ENCODE measurements around the gene ITGA1.
"Not testable (repeated sequence)": the region's sequence is repeated elsewhere in the genome, so short reads cannot be mapped to it uniquely, and the experiment has no call there.

ITGA1 gene

DNA sequence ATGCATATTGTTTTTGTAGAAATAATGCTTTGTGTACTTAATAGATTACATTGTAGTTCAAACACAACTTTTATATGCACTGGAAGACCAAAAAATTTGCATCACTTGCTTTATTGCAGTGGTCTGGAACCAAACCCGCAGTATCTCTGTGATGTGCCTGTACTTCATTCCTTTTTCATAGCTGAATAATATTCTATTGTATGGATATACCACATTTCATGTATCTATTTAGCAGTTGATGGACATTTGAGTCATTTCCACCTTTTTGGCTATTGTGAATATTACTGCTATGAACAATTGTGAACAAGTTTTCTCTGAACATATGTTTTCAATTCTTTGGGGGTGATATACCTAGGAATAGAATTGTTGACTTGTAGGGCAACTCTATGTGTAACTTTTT lies 40.1 kb downstream of the ITGA1 start:
- no peak for DNase-seq (ENCODE audit: low read depth in 2 of 3, low spot score in 1 of 3)

DNA sequence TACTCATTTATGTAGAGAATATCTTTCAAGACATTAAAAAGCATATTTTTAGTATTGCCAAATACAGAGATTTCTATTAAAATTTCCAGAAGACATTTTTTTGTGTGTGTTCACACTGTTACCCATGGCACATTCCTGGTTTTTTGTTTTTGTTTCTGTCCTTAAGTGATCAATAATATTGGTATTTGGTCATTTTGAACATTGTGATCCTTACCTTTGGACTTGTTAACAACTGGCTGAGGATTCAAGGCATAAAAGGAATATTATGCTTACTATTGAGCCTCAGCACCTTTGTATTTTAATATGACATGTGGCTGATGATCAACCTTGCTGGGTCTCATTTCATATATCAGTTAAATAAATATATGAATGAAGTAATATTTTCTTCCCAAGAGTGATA lies 41.9 kb downstream of the ITGA1 start:
- no peak for DNase-seq (ENCODE audit: low read depth in 2 of 3, low spot score in 1 of 3)

DNA sequence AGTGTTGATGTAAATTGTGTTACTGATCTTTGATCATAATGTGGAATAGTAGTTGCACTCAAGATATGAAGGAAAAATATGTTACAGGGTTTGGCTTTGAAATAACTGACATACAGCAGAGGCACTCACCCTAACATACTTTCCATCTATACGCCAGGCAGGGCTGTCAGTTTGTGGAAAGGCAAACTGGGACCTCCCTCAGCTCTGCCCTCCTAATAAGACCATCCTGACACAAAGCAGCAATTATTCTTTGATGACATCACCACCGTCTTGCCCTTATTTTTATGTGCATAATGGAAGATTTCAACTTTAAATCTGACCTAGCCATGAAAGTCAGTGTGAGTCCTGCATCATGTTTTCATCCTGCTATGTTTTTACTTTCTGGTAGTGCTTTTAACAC lies 42.9 kb downstream of the ITGA1 start:
- no peak for DNase-seq (ENCODE audit: low read depth in 2 of 3, low spot score in 1 of 3)

DNA sequence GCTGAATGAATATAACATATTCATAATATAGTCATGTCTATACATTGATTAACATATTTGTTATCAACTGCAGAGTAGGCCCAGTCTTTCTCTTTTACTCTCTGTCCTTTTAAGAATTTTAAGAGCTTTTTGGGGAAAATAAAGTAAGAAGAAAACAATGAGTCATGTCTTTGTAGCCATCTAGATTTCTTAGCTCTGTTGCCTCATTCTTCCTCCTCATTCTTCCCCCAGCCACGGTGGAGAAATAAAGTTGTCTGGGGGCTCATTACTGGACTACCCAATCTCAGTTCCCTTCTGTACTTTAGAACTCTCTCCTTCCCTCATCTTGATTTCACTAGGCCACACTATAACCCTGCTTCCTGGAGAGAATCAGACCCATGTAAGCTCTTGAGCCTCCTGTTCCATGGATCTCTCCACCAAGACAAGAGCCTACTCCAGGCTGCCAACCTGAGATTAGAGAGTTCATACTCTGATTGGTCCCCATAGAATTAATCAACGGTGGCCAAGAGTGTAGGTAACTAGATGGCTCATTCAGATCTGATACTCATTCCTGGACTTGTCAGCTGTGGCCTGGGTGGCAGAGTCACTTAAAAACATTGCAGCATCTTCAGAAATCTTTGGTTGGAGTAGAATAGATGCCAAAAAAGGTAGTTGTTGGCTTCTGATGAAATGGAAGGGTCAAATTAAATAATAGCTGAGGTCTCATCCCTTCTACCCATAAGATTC lies 44.2 kb downstream of the ITGA1 start:
- DNase-seq (ENCODE audit: low read depth in 2 of 3, low spot score in 1 of 3): no peak

DNA sequence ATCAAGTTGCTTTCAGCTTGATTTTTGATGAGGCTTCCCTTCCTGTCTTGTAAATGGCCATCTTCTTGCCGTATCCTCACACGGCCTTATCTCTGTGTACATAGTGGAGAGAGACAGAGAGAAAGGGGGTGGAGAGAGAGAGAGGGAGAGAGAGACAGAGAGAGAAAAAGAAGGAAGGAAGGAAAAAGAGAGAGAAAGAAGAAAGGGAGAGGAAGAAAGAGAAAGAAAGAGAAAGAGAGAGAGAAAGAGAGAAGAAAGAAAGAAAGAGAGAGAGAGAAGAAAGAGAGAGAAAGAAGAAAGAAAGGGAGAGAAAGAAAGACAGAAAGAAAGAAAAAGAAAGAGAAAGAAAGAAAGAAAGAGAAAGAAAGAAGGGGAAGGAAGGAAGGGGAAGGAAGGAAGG lies 46.6 kb downstream of the ITGA1 start:
- no peak for DNase-seq (ENCODE audit: low read depth in 2 of 3, low spot score in 1 of 3)

DNA sequence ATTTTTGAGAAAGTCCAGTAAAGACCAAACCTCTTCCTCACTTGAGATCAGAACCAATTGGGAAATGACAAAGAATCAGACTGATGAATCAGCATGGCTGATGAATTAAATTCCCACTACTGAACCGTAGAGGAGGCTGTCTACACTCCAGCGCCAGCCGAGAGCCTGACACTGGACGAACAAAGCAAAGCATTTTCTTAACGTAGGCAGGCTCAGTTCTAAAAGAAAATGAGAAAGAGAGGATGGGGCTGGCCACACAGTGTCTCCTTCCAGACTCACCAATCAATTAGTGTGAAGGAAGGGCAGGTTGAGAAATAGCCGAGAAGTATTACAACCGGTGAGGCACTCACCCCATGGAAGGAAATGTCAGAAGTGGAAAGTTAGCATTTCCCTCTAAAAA lies 49.4 kb downstream of the ITGA1 start:
- DNase-seq (ENCODE audit: low read depth in 2 of 3, low spot score in 1 of 3): no peak

DNA sequence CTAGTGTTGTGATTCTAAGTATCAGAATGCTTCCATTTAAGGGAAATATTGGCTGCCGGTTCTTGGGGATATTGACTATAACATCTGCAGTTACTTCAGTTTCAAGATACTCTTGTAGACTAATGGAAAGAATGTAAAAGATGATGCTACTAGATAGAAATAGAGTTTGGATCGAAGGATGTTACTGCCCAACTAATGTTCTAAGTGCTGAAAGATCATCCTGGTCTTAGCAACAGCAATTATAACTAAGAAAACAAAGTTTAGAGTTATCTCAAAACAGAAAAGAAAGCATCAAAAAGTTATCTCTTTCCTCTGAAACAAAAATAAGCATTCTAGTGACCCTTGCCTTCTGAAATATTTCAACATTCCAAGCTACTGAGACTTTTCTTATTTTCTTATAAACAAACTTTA lies 49.9 kb downstream of the ITGA1 start:
- no peak for DNase-seq (ENCODE audit: low read depth in 2 of 3, low spot score in 1 of 3)

DNA sequence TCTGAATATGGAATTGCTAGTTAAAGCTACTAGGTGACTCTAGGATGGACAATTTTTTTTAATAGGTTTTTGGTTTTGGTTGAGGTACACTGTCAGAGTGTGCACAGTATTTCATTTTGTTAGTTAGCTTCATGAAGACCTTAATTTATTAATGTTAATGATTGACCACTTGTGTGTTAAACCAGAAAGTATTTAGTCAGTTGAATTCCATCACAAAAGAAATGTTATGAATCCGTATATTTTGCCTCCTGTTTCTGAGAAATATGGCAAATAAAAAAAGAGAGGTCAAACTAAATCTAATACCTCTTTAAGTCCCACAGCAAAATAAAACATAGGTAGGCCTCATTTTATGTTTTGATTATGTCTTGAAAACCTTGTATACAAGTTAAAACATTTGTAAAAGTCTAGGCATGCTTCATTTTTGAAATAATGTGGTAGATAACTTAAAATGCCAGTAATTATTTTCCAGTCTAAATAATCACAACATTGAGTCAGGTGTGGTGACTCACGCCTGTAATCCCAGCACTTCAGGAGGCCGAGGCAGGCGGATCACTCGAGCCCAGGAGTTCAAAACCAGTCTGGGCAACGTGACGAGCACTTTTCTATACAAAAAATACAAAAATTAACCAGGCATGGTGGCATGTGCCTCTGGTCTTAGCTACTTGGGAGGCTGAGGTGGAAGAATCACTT lies 50.8 kb downstream of the ITGA1 start:
- no peak for DNase-seq (ENCODE audit: low read depth in 2 of 3, low spot score in 1 of 3)

DNA sequence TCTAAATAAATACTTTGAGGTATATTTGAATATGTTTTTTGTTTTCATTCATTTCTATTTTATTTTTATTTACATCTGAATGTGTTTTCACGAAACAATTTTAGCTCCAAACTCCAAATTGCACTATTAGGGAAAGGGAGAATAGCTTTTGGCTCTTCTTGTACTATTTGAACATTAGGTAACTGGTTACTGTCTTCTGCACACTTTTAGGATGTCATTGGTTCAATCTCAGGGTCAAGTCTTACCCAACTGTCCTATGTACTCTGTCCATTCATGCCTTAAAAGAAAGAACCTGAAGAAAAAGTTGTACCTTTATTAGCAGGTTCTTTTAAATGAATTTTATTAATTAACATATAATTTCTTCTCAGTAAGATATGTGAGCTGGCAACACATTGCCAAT lies 51.6 kb downstream of the ITGA1 start:
- DNase-seq (ENCODE audit: low read depth in 2 of 3, low spot score in 1 of 3): no peak

DNA sequence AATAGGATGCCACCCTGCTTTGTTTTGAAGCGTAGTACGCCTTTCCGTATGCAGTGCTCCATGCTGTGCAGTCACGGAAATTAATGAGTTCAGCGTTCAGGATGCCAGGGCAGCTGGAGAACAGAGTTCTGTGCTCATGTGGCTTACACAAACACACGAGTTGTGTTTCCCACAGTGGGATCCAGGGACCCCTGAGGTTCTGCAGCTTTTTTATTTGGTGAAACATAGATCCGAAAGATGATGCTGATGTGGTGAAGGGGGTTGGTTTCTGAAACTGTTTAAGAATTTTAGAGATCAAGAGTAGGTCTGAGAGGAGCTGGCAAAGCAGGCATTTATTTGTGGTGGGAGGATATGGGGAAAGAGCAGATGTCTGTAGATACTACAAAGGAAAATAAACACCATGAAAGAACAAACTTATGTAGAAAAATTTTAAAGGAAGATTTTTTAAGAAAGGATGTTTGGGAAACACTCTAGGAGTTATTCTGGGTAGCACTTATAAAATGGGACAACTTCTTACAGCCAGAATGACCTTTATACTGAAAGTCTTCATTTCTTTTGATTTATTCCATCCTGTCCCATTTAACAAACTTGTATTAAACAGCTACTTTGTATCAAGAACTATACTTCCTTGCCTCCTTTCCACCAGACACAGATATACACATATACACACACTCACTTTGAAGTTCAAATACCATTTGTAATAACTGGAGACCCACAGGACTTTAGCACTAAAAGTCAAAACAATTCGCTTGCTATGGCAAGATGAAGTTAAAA lies 52.7 kb downstream of the ITGA1 start:
- DNase-seq (ENCODE audit: low read depth in 2 of 3, low spot score in 1 of 3): no peak

DNA sequence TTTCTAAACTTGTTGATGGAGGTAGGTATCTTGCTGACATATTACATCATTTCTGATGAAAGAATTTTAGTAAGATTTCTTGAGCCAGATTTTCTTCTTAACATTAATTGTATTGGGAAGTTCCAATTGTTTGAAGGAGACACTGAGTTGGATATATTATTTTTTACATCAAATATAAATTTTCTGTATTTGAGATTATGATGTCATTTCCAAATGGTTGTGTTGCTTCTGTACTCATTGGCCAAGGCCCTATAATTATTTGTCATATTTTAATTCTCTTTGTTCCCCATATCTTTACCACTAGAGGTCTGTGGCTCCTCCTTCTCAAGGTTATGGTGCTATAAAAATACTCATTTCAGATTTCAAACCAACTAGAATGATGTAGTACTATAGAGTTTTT lies 53.4 kb downstream of the ITGA1 start:
- DNase-seq (ENCODE audit: low read depth in 2 of 3, low spot score in 1 of 3): no peak

DNA sequence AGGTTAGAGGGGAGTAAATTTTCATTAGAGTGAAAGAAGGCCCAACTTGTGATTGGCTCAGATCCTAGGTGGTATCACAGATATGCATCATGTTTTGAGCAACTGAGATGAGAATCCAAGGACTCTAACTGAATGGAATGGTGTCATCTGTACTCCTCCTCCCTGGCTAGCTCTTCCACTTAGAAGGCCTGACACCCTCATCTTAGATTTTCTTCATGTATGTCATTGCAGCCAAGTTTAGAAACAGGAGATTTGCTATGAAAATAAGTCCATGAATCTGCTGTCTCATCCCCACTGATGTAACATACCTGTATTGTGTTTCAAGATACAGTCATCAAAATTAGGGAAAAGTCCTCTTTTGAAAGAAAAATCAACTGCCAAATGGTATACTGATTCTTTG lies 54.4 kb downstream of the ITGA1 start:
- DNase-seq (ENCODE audit: low read depth in 2 of 3, low spot score in 1 of 3): no peak

DNA sequence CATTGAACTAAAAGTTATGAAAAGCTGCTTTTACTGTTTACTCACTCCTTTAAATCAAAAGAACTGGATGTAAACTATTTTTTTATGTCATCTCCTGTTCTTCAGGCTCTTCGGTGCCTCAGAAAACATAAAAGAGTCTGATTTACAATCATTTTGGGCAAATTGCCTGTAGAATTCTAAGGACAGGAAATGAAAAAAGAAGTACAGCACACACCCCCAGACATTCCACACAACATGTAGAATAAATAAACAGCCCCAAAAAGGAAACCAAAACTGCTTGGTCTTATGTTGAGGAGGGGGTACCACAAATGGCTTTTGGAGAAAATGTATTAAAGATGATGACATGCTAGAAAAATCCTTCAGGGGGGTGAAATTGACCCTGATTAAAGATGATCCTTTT lies 57.2 kb downstream of the ITGA1 start:
- DNase-seq (ENCODE audit: low read depth in 2 of 3, low spot score in 1 of 3): no peak

DNA sequence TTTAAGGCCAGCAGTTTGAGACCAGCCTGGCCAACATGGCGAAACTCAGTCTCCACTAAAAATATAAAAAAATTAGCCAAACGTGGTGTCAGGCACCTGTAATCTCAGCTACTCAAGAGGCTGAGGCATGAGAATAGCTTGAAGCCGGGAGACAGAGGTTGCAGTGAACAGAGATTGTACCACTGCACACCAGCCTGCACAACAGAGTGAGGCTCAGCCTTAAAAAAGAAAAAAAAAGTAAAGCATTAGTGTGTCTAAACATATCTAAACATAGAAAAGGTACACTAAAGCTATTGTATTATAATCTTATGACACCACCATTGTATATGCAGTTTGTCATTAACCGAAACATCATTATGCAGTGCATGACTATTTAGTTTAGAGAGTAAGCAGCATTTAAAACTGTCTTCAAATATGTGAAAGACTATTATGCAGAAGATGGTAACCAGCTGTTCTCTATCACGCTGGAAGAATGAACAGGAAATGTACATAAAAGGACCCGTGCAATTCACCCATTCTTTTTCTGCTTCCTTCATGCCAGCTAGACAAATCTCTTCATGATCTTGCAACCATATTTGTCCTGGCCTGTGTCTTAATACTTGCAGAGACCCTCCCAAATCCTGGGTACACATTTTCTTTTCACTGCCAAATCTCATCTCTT lies 58.6 kb downstream of the ITGA1 start:
- DNase-seq (ENCODE audit: low read depth in 2 of 3, low spot score in 1 of 3): no peak

DNA sequence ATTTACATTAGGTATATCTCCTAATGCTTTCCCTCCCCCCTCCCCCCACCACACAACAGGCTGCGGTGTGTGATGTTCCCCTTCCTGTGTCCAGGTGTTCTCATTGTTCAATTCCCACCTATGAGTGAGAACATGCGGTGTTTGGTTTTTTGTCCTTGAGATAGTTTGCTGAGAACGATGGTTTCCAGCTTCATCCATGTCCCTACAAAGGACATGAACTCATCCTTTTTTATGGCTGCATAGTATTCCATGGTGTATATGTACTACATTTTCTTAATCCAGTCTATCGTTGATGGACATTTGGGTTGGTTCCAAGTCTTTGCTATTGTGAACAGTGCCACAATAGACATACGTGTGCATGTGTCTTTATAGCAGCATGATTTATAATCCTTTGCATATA lies 61.0 kb downstream of the ITGA1 start:
- not testable (repeated sequence) for DNase-seq (ENCODE audit: low read depth in 2 of 3, low spot score in 1 of 3)

DNA sequence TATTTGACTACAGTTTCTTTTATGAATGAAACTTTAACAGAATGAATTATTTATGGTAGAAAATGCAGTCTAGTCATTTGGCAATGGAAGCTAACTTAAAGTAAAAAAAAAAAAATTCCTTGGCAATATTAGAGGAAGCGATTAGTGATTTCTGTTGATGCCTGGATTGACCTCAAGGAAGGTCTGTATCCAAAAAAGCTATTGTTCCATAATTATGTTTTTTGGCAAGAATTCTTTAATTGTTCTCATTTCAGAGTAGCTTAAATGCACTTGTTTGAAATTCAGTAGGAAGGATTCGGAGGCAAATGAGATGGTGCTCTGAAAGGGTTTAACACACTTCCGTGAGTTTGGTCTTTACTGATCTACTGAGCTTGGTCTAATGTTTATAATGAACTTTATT lies 61.8 kb downstream of the ITGA1 start:
- no peak for DNase-seq (ENCODE audit: low read depth in 2 of 3, low spot score in 1 of 3)

DNA sequence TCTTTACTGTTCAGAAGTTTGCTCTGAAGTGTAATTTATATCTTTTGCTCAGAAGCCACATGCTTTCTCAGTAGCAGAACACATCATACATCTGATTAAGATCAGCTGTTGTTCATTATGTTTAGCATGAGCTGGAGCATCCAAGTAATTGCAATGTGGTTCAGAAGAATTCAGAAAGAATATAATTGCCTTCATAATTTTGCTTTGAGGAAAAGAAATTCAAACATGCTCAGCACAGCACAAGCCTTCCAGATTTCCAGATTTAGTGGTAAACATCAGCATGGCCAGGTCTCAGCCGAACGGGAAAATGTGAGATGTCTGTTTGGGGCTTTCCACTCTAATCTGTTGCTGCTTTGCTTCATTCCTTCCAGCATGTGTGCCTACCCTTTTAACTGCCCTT lies 65.9 kb downstream of the ITGA1 start:
- no peak for DNase-seq (ENCODE audit: low read depth in 2 of 3, low spot score in 1 of 3)

DNA sequence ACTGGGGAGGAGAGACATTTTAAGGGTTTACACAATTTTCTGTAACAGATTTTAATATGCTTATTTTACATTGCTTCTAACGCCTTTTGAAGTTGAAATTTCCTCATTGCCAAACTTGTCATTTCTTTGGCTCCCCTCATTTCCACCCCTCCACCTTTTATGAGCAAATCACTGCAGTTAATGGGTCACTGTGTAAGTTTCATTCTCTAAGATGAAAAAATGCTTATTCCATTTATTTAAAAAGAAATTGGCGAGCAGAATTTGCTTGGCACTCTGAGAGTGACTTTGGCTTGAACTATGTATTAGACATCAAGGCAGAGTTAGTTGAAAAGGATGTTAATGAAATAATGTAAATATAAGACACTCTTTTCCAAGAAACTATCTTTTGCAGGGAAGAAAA lies 66.6 kb downstream of the ITGA1 start:
- DNase-seq (ENCODE audit: low read depth in 2 of 3, low spot score in 1 of 3): no peak

DNA sequence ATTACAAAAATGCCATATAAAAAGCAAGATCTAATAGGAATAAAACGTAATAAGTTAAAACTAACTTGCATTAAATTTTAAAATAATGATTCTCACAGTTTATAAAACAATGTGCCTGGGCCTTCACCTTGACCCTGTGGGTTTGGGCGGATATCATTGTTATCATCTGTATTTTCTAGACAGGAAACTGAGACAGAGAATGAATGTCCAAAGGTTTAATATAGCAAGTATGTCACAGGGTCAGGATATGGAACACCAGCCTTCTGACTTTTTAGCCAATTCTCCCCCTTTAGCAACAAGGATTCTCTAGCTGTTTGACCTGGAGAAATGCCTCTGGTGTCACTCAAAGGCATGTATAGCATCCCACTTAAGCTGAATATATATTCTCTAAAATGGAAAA lies 67.2 kb downstream of the ITGA1 start:
- DNase-seq (ENCODE audit: low read depth in 2 of 3, low spot score in 1 of 3): no peak

DNA sequence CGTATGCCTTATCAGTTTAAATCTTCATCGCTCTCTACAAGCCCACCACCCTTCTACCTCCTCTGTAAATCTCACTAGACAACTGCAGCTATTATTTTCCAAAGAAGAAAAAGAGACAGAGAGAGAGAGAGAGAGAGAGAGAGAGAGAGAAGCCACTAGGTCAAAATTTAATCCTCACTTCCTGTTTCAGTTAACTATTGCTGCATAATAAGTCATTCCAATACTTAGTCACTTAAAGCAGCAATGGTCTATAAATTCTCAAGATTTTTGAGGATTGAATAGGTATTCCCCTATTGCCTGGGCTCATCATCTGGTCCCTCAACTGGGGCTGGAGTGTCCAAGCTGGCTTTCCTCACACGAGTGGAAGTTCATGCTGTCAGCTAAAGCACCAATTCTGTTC lies 68.8 kb downstream of the ITGA1 start:
- no peak for DNase-seq (ENCODE audit: low read depth in 2 of 3, low spot score in 1 of 3)

DNA sequence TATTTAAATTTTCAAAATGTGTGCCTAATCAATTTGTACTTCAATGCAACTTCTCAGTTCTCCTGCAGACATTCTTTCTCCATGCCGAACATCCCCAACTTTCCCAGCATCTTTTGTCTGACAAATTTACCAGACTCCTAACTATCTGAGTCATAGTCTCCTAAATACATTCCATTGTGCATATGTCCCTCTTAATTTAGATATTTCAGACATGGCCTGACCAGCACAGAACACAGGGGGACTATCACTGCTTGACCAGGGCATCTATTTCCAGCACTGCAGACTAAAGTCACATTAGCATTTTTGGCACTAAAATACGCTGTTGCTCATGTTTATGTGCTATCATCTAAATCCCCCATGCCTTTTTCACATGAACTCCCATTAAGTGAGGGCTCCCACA lies 71.9 kb downstream of the ITGA1 start:
- DNase-seq (ENCODE audit: low read depth in 2 of 3, low spot score in 1 of 3): no peak

DNA sequence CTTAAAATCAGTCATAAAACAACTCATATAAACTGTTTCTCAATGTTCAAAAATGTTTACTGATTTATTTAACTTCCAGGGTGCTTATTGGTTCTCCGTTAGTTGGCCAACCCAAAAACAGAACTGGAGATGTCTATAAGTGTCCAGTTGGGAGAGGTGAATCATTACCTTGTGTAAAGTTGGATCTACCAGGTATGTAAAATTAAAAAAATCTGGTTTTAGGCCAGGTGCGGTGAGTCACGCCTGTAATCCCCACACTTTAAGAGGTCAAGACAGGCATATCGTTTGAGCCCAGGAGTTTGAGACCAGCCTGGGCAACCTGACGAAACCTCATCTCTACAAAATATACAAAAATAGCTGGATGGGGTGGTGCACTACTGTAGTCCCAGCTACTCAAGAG lies 73.7 kb downstream of the ITGA1 start:
- DNase-seq (ENCODE audit: low read depth in 2 of 3, low spot score in 1 of 3): no peak
